SK-N-SH (cell line): ENCODE data around the gene SLC7A1. TPM values are rescaled to one million over a fixed set of nuclear protein-coding genes. Genes with fewer than 3 reads are reported as not detected.

Experiments
- CTCF ChIA-PET: fragments of 300-600, 350-600 bp; formaldehyde crosslinking; extraction: SDS; loops from one replicate; lab custom pipeline; 2021; lab: Yijun Ruan, JAX
- POLR2A ChIA-PET: fragments of 350-600 bp; sonication (Branson Sonifier 250); formaldehyde crosslinking; extraction: SDS; loops from one replicate; lab custom pipeline; 2020; ENCODE audit warnings: antibody characterized with exemption, inconsistent platforms; lab: Yijun Ruan, JAX
- DNase-seq: peaks from one replicate; pipeline ENCODE4 v3.0.0; 2012
- H2AFZ ChIP-seq: fragments of 200-600 bp; sonication (generic); 2 replicates; pipeline ENCODE4 v1.8.1; 2016; ENCODE audit warnings: antibody characterized with exemption, mild to moderate bottlenecking, low read depth
- H3F3A ChIP-seq: fragments of 200-600 bp; sonication (generic); replicated peaks from 2 replicates; pipeline ENCODE3; 2016; ENCODE audit warnings: antibody characterized with exemption, mild to moderate bottlenecking; ENCODE audit not compliant: insufficient read depth
- H3K27ac ChIP-seq, 2 experiments: fragments of 200-500 bp in 1 of 2; fragments of 200-600 bp in 1 of 2; sonication (Bioruptor generic) in 1 of 2; sonication (generic), shearing (Covaris generic) in 1 of 2; 2 replicates each; pipeline versions ENCODE4 v1.5.1 to v1.6.1; 2014 to 2016; ENCODE audit warnings: low read depth in 2 of 2, inconsistent platforms in 1 of 2, low read length in 1 of 2, mild to moderate bottlenecking in 1 of 2, mixed read lengths in 1 of 2
- H3K27me3 ChIP-seq: fragments of 200-600 bp; sonication (generic), shearing (Covaris generic); 2 replicates; pipeline ENCODE4 v1.6.1; 2016; ENCODE audit warnings: mixed run types; ENCODE audit not compliant: insufficient read depth
- H3K36me3 ChIP-seq, 2 experiments: fragments of 200-500 bp in 1 of 2; fragments of 200-600 bp in 1 of 2; sonication (Bioruptor generic) in 1 of 2; sonication (generic) in 1 of 2; replicated peaks in 1 of 2; 2 replicates each; pipeline versions ENCODE3 to v1.5.1; 2014 to 2016; ENCODE audit warnings: low read length in 1 of 2, mild to moderate bottlenecking in 1 of 2; ENCODE audit not compliant: insufficient read depth in 2 of 2, control insufficient read depth in 1 of 2
- H3K4me1 ChIP-seq, 2 experiments: fragments of 200-500 bp in 1 of 2; fragments of 200-600 bp in 1 of 2; sonication (Bioruptor generic) in 1 of 2; sonication (generic), shearing (Covaris generic) in 1 of 2; 2 replicates each; pipeline versions ENCODE4 v1.5.1 to v1.6.1; 2014 to 2016; ENCODE audit warnings: low read depth in 1 of 2, low read length in 1 of 2, mixed run types in 1 of 2; ENCODE audit not compliant: insufficient read depth in 2 of 2, control insufficient read depth in 1 of 2
- H3K4me2 ChIP-seq: fragments of 200-600 bp; sonication (generic), shearing (Covaris generic); 2 replicates; pipeline ENCODE4 v1.6.1; 2017; ENCODE audit warnings: mixed run types
- H3K4me3 ChIP-seq, 2 experiments: fragments of 200-500 bp in 1 of 2; fragments of 200-600 bp in 1 of 2; sonication (Bioruptor generic) in 1 of 2; sonication (generic), shearing (Covaris generic) in 1 of 2; 2 replicates each; pipeline versions ENCODE4 v1.5.1 to v1.8.1; 2014 to 2016; ENCODE audit warnings: low read depth in 2 of 2, inconsistent platforms in 1 of 2, low read length in 1 of 2, mild to moderate bottlenecking in 1 of 2, mixed read lengths in 1 of 2, moderate library complexity in 1 of 2
- H3K79me2 ChIP-seq: fragments of 200-600 bp; sonication (generic); 2 replicates; pipeline ENCODE4 v1.8.1; 2017; ENCODE audit warnings: mild to moderate bottlenecking; ENCODE audit not compliant: insufficient read depth
- H3K9ac ChIP-seq: fragments of 200-600 bp; sonication (generic); 2 replicates; pipeline ENCODE4 v1.6.1; 2017; ENCODE audit warnings: mixed run types
- H3K9me2 ChIP-seq: fragments of 200-600 bp; sonication (generic); 2 replicates; pipeline ENCODE4 v1.6.1; 2017; ENCODE audit warnings: mixed run types
- H3K9me3 ChIP-seq: fragments of 200-600 bp; sonication (generic); 2 replicates; pipeline ENCODE4 v1.6.1; 2017; ENCODE audit warnings: mixed run types, mild to moderate bottlenecking, moderate library complexity
- H4K20me1 ChIP-seq: fragments of 200-600 bp; sonication (generic); 2 replicates; pipeline ENCODE4 v1.6.1; 2017; ENCODE audit warnings: mild to moderate bottlenecking, mixed run types; ENCODE audit not compliant: insufficient read depth
- CHD2 ChIP-seq: fragments of 150-350 bp; IDR thresholded peaks from 2 replicates; pipeline ENCODE4 v1.6.1; 2018; ENCODE audit warnings: low read length; ENCODE audit not compliant: partially characterized antibody
- ELF1 ChIP-seq: IDR thresholded peaks from 2 replicates; pipeline ENCODE4 v1.4.0; 2012
- FOSL2 ChIP-seq: IDR thresholded peaks from 2 replicates; pipeline ENCODE4 v1.4.0; 2012; ENCODE audit warnings: low read depth, mild to moderate bottlenecking, moderate library complexity, borderline replicate concordance
- FOXJ3 ChIP-seq: sonication (generic); formaldehyde crosslinking; IDR thresholded peaks from 2 replicates; pipeline ENCODE4 v1.5.1; 2020; ENCODE audit warnings: mild to moderate bottlenecking, missing genetic modification reagents
- GABPA ChIP-seq: IDR thresholded peaks from 2 replicates; pipeline ENCODE4 v1.4.0; 2012; ENCODE audit warnings: low read depth, mild to moderate bottlenecking
- JUND ChIP-seq: IDR thresholded peaks from 2 replicates; pipeline ENCODE4 v1.4.0; 2012
- MXI1 ChIP-seq: IDR thresholded peaks from 2 replicates; pipeline ENCODE4 v1.6.1; 2012; ENCODE audit warnings: mild to moderate bottlenecking, low read depth, low read length, improper control_type of control experiment
- NFIC ChIP-seq: IDR thresholded peaks from 2 replicates; pipeline ENCODE4 v1.4.0; 2012; ENCODE audit warnings: borderline replicate concordance
- NRF1 ChIP-seq: IDR thresholded peaks from 2 replicates; pipeline ENCODE4 v1.6.1; 2012; ENCODE audit warnings: low read depth, mild to moderate bottlenecking, low read length
- RAD21 ChIP-seq: IDR thresholded peaks from 2 replicates; pipeline ENCODE4 v1.6.1; 2012; ENCODE audit warnings: mild to moderate bottlenecking, low read length
- RCOR1 ChIP-seq: fragments of 150-350 bp; IDR thresholded peaks from 2 replicates; pipeline ENCODE4 v1.6.1; 2017; ENCODE audit warnings: antibody characterized with exemption, low read length
- SIN3A ChIP-seq: IDR thresholded peaks from 2 replicates; pipeline ENCODE4 v1.6.1; 2012; ENCODE audit warnings: low read depth, mild to moderate bottlenecking, low read length, moderate library complexity, borderline replicate concordance
- TAF1 ChIP-seq: IDR thresholded peaks from 2 replicates; pipeline ENCODE4 v1.6.1; 2012; ENCODE audit warnings: low read depth, mild to moderate bottlenecking, low read length, moderate library complexity, borderline replicate concordance
- TCF12 ChIP-seq: IDR thresholded peaks from 2 replicates; pipeline ENCODE4 v1.4.0; 2012
- WGBS: methylation state at CpG from one replicate; pipeline ENCODE4 v1.1.6; 2017; ENCODE audit warnings: low lambda C conversion rate; 5-methylcytosine and 5-hydroxymethylcytosine counted together
- polyA plus RNA-seq, 3 experiments: library from polyadenylated mRNA; depleted of rRNA; stranded (reverse); fragments of >200 nt; gene quantifications; 2 replicates each; pipeline ENCODE4 v1.2.3, GENCODE V29; 2012
- TF ChIP-seq, protein P1 (sequence below): fragments of 150-350 bp; IDR thresholded peaks from 2 replicates; pipeline ENCODE4 v1.6.1; 2016; ENCODE audit warnings: mild to moderate bottlenecking, low read depth, low read length
- TF ChIP-seq, protein P2 (sequence below): fragments of 150-350 bp; IDR thresholded peaks from 2 replicates; pipeline ENCODE4 v1.6.1; 2017; ENCODE audit warnings: antibody characterized with exemption, low read length, low read depth, borderline replicate concordance
- TF ChIP-seq, protein P3 (sequence below): IDR thresholded peaks from 2 replicates; pipeline ENCODE4 v1.6.1; 2012; ENCODE audit warnings: mild to moderate bottlenecking, low read depth, low read length, moderate library complexity

SLC7A1 gene
- polyA plus RNA-seq, 1 of the 3 experiments (the other 2 are of a cell fraction): 14.0 TPM

DNA sequence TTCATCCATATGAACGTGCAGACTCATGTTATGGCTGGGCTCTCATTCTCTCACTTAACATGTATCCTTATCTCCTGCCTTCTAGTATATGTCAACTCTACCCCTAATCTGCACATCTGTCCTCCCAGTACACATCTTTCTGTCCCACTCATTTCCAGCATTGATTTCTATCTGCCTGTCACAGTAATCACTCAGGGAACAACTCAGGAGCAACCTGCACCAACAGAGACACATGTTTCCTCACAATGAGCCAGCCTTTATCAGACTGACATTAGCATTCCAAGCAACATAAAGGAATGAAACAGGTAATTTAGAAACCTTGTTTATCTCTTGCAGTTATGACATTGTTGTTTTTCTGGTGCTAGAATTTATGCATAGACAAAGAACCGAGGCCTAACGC lies 17.6 kb upstream of the SLC7A1 start:
- Histone ChIP-seq H4K20me1 (no peaks in the 10 kb centered on the region), H3F3A (no peaks in the 10 kb centered on the region)
- WGBS: 83% methylated on average over 3 of the region's 3 CpGs
- TF ChIP-seq, protein P1, sequence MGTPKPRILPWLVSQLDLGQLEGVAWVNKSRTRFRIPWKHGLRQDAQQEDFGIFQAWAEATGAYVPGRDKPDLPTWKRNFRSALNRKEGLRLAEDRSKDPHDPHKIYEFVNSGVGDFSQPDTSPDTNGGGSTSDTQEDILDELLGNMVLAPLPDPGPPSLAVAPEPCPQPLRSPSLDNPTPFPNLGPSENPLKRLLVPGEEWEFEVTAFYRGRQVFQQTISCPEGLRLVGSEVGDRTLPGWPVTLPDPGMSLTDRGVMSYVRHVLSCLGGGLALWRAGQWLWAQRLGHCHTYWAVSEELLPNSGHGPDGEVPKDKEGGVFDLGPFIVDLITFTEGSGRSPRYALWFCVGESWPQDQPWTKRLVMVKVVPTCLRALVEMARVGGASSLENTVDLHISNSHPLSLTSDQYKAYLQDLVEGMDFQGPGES: no peak
- TF ChIP-seq TCF12 (no peak), SIN3A (no peak), NFIC (no peak), RAD21 (no peak)
- TF ChIP-seq, all 33 proteins: peak for 0
- Histone ChIP-seq H3K9me3 (no peaks in the 10 kb centered on the region), H3K27me3 (no peaks in the 10 kb centered on the region), H3K4me1 (no peaks in the 10 kb centered on the region), H2AFZ (no peak overlapping the region), H3K79me2 (no peaks in the 10 kb centered on the region), H3K36me3 (no peaks in the 10 kb centered on the region), H3K4me3 (no peak overlapping the region), H3K9me2 (no peaks in the 10 kb centered on the region), H3K4me2 (no peak overlapping the region), H3K27ac (no peak overlapping the region), H3K9ac (no peak overlapping the region)
- no peak for DNase-seq
- POLR2A ChIA-PET: no interaction called here
- CTCF ChIA-PET: no interaction called here

DNA sequence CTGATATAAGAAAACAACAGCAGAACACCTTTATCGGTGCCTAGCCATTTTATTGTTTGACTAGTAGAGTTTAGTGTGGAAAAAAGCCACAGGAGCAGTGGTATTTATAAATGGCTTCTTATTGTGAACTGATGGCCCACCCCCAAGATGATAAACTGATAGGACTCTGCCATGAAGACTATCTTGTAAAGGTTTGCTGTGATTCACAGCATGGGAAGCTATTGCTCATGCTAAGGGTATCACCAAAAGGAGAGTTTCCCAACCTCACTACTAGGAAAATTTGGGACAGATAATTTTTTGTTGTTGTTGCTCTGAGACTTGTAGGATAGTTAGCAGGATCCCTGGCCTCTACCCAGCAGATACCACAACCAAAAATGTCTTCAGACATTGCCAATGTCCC lies 12.0 kb upstream of the SLC7A1 start:
- POLR2A ChIA-PET: no interaction called here
- Histone ChIP-seq H2AFZ (no peak overlapping the region), H3K9ac (no peak overlapping the region), H3K27me3 (no peaks in the 10 kb centered on the region), H3K4me3 (no peak overlapping the region), H3K9me3 (no peaks in the 10 kb centered on the region), H3K27ac (no peak overlapping the region), H3K4me2 (no peak overlapping the region), H3K36me3 (no peaks in the 10 kb centered on the region), H4K20me1 (no peaks in the 10 kb centered on the region), H3K9me2 (no peaks in the 10 kb centered on the region)
- 87% methylated on average over 1 of the region's 1 CpG for WGBS
- no peak for DNase-seq
- CTCF ChIA-PET: interaction anchor here (1.0 to 1.6 kb wide), 2 partner anchors 10 to 99 kb away, joined by 3 to 6 read pairs; no protein-coding TSS in a partner anchor
- TF ChIP-seq TCF12 (no peak), FOSL2 (0 out of 2 replicates have a peak, but pooled peaks have one; percentile 6)
- TF ChIP-seq, all 33 proteins: peak for 1
- no peaks in the 10 kb centered on the region for H3F3A ChIP-seq
- no peaks in the 10 kb centered on the region for H3K79me2 ChIP-seq
- no peaks in the 10 kb centered on the region for H3K4me1 ChIP-seq

DNA sequence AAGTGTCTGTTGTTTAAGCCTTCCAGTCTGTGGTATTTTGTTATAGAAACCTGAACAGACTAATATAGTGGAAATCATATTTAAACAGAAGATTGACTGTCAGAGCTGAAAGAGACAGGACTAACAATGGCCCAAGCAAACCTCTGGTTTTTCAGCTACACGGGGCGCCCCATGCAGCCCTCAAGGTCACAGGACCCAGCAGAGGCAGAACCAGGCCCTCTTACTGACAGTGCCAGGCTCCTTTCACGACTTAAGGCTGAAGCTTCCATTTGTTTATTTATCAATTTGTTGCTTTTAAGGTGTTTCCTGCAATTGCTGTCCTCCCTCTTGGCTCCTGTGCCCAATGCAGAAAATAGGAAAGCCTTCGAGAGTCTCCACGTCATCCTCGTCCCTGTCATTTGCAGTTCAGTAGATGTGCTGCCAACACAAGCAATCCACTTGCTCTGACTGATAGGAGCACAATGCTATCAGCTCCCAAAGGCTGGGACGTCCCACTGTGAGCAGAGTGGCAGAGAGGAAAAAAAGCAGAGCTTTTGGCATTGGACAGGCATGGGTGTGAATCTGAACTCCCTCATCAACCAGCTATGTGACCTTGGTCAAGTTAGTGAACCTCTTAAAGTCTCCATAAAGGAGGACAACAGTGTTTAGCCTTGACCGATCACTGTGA lies 10.5 kb upstream of the SLC7A1 start:
- no peaks in the 10 kb centered on the region for H3K4me1 ChIP-seq
- no peaks in the 10 kb centered on the region for H3K9me3 ChIP-seq
- POLR2A ChIA-PET: no interaction called here
- no peaks in the 10 kb centered on the region for H3K9me2 ChIP-seq
- CTCF ChIA-PET: interaction anchor here (1.0 to 1.7 kb wide), 3 partner anchors 9 to 97 kb away, joined by 3 to 6 read pairs (median 5); partner anchors contain the start of gene SLC7A1
- no peaks in the 10 kb centered on the region for H4K20me1 ChIP-seq
- H3F3A ChIP-seq: no peaks in the 10 kb centered on the region
- DNase-seq: no peak
- H3K27ac ChIP-seq: no peak overlapping the region
- WGBS: 78% methylated on average over 8 of the region's 8 CpGs
- H3K79me2 ChIP-seq: no peaks in the 10 kb centered on the region
- no peak overlapping the region for H2AFZ ChIP-seq
- no peaks in the 10 kb centered on the region for H3K36me3 ChIP-seq
- H3K9ac ChIP-seq: no peak overlapping the region
- H3K4me2 ChIP-seq: no peak overlapping the region
- no peak overlapping the region for H3K4me3 ChIP-seq
- no peaks in the 10 kb centered on the region for H3K27me3 ChIP-seq
- TF ChIP-seq FOXJ3 (CRISPR knock-in tag): no peak
- TF ChIP-seq CHD2: no peak
- TF ChIP-seq TAF1: no peak
- TF ChIP-seq GABPA: no peak
- TF ChIP-seq, protein P2, sequence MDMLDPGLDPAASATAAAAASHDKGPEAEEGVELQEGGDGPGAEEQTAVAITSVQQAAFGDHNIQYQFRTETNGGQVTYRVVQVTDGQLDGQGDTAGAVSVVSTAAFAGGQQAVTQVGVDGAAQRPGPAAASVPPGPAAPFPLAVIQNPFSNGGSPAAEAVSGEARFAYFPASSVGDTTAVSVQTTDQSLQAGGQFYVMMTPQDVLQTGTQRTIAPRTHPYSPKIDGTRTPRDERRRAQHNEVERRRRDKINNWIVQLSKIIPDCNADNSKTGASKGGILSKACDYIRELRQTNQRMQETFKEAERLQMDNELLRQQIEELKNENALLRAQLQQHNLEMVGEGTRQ: no peak
- no peak for TF ChIP-seq ELF1
- TF ChIP-seq, protein P3, sequence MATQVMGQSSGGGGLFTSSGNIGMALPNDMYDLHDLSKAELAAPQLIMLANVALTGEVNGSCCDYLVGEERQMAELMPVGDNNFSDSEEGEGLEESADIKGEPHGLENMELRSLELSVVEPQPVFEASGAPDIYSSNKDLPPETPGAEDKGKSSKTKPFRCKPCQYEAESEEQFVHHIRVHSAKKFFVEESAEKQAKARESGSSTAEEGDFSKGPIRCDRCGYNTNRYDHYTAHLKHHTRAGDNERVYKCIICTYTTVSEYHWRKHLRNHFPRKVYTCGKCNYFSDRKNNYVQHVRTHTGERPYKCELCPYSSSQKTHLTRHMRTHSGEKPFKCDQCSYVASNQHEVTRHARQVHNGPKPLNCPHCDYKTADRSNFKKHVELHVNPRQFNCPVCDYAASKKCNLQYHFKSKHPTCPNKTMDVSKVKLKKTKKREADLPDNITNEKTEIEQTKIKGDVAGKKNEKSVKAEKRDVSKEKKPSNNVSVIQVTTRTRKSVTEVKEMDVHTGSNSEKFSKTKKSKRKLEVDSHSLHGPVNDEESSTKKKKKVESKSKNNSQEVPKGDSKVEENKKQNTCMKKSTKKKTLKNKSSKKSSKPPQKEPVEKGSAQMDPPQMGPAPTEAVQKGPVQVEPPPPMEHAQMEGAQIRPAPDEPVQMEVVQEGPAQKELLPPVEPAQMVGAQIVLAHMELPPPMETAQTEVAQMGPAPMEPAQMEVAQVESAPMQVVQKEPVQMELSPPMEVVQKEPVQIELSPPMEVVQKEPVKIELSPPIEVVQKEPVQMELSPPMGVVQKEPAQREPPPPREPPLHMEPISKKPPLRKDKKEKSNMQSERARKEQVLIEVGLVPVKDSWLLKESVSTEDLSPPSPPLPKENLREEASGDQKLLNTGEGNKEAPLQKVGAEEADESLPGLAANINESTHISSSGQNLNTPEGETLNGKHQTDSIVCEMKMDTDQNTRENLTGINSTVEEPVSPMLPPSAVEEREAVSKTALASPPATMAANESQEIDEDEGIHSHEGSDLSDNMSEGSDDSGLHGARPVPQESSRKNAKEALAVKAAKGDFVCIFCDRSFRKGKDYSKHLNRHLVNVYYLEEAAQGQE: no peak
- no peak for TF ChIP-seq TCF12
- TF ChIP-seq SIN3A: no peak
- no peak for TF ChIP-seq NRF1
- TF ChIP-seq MXI1: no peak
- no peak for TF ChIP-seq RCOR1
- TF ChIP-seq JUND: no peak
